Vagina (tissue), 2 donors: ENCODE measurements around the gene TNS3. TPM values are rescaled to one million over a fixed set of nuclear protein-coding genes. Genes with fewer than 3 reads are reported as not detected.

Experiments used
- DNase-seq, 2 donors: peaks; one replicate each; pipeline ENCODE4 v3.0.0-alpha.2; 2017; ENCODE audit errors: extremely low spot score in 2 of 2
- H3K27ac ChIP-seq: fragments of 200-600 bp; sonication (generic); one replicate; pipeline ENCODE4 v1.5.1; 2019
- H3K27me3 ChIP-seq: fragments of 200-600 bp; sonication (generic); one replicate; pipeline ENCODE4 v1.5.1; 2019
- H3K36me3 ChIP-seq, 2 donors: fragments of 200-600 bp; sonication (generic); one replicate each; pipeline ENCODE4 v1.5.1; 2017 to 2019
- H3K4me1 ChIP-seq: fragments of 200-600 bp; sonication (generic); one replicate; pipeline ENCODE4 v1.5.1; 2019
- H3K4me3 ChIP-seq, 2 donors: fragments of 200-600 bp; sonication (generic); 1 replicate in 1 of 2; 2 replicates in 1 of 2; pipeline ENCODE4 v1.5.1; 2016 to 2019
- H3K9me3 ChIP-seq: fragments of 200-600 bp; sonication (generic); one replicate; pipeline ENCODE4 v1.5.1; 2019
- CTCF ChIP-seq, 3 experiments: fragments of 450-650 bp in 2 of 3; fragments of 200-600 bp in 1 of 3; sonication (generic) in 1 of 3; IDR thresholded peaks; one replicate each; pipeline ENCODE4 v1.5.1; 2017 to 2019; ENCODE audit warnings: antibody characterized with exemption in 3 of 3, mild to moderate bottlenecking in 2 of 3, moderate library complexity in 2 of 3
- POLR2A ChIP-seq, 2 donors: fragments of 450-650 bp; IDR thresholded peaks; one replicate each; pipeline ENCODE4 v1.6.1; 2017; ENCODE audit warnings: antibody characterized with exemption in 2 of 2, mild to moderate bottlenecking in 2 of 2, moderate library complexity in 2 of 2
- POLR2AphosphoS5 ChIP-seq, 2 donors: sonication (generic); formaldehyde crosslinking; IDR thresholded peaks; one replicate each; pipeline ENCODE4 v1.9.0; 2017; ENCODE audit warnings: antibody characterized with exemption in 2 of 2, mild to moderate bottlenecking in 2 of 2, low read depth in 1 of 2; ENCODE audit not compliant: insufficient read depth in 1 of 2
- intact Hi-C: fragments of 100-400 bp; cut with DNase I; formaldehyde crosslinking; loops from one replicate; pipeline ENCODE4 v1.15.1; 2023
- total RNA-seq: library from RNA; depleted of rRNA; stranded (reverse); fragments of >200 nt; gene quantifications from one replicate; pipeline ENCODE4 v1.2.3, GENCODE V29; 2016

TNS3 gene
- total RNA-seq, 1 donor from 2014 or later, result 36.8 TPM

- Histone ChIP-seq H3K9me3 (no peaks in the 10 kb centered on the region), H3K27me3 (no peaks in the 10 kb centered on the region), H3K36me3 (peaks cover 0 to 17% of the 10 kb centered on the region in 2 donors), H3K4me1 (peaks cover 6% of the 10 kb centered on the region), H3K27ac (peak overlapping the region; percentile 69), H3K4me3 (no peak overlapping the region)
- DNase-seq, result no peak
- no peak for TF ChIP-seq POLR2A (IDR thresholded peaks at IDR 0.05)
- TF ChIP-seq CTCF (IDR thresholded peaks at IDR 0.05), result no peak
- TF ChIP-seq POLR2AphosphoS5 (IDR thresholded peaks at IDR 0.05; ENCODE audit: insufficient read depth in 1 of 2, low read depth in 1 of 2), result no peak
- intact Hi-C loops, result no loop called here
Observed at GRCh38 chr7:47284691-47285635, 296.9 kb downstream of the TNS3 start.

GRCh38 chr7:47283497-47284131 is 298.3 kb downstream of the TNS3 start:
- peak in 1 of 2 donors; percentile 95 for DNase-seq
- Histone ChIP-seq H3K4me1 (peaks cover 6% of the 10 kb centered on the region), H3K4me3 (no peak overlapping the region), H3K27me3 (no peaks in the 10 kb centered on the region), H3K36me3 (peaks cover 0 to 17% of the 10 kb centered on the region in 2 donors), H3K27ac (no peak overlapping the region), H3K9me3 (no peaks in the 10 kb centered on the region)
- TF ChIP-seq POLR2A (IDR thresholded peaks at IDR 0.05) (no peak), POLR2AphosphoS5 (IDR thresholded peaks at IDR 0.05; ENCODE audit: insufficient read depth in 1 of 2, low read depth in 1 of 2) (no peak), CTCF (IDR thresholded peaks at IDR 0.05) (no peak)
- intact Hi-C loops, result no loop called here

GRCh38 chr7:47282790-47283496 is 299.0 kb downstream of the TNS3 start:
- Histone ChIP-seq H3K4me1 (peaks cover 6% of the 10 kb centered on the region), H3K27ac (no peak overlapping the region), H3K27me3 (no peaks in the 10 kb centered on the region), H3K9me3 (no peaks in the 10 kb centered on the region), H3K4me3 (no peak overlapping the region), H3K36me3 (peaks cover 0 to 18% of the 10 kb centered on the region in 2 donors)
- intact Hi-C loops, result no loop called here
- no peak for TF ChIP-seq POLR2A (IDR thresholded peaks at IDR 0.05)
- no peak for TF ChIP-seq CTCF (IDR thresholded peaks at IDR 0.05)
- no peak for TF ChIP-seq POLR2AphosphoS5 (IDR thresholded peaks at IDR 0.05; ENCODE audit: insufficient read depth in 1 of 2, low read depth in 1 of 2)
- DNase-seq, result no peak

- Histone ChIP-seq H3K27me3 (no peaks in the 10 kb centered on the region), H3K36me3 (peaks cover 0 to 25% of the 10 kb centered on the region in 2 donors), H3K9me3 (no peaks in the 10 kb centered on the region), H3K4me1 (peaks cover 6% of the 10 kb centered on the region), H3K4me3 (no peak overlapping the region), H3K27ac (no peak overlapping the region)
- intact Hi-C loops, result no loop called here
- no peak for DNase-seq
- TF ChIP-seq POLR2A (IDR thresholded peaks at IDR 0.05) (no peak), CTCF (IDR thresholded peaks at IDR 0.05) (no peak), POLR2AphosphoS5 (IDR thresholded peaks at IDR 0.05; ENCODE audit: insufficient read depth in 1 of 2, low read depth in 1 of 2) (no peak)
Observed at GRCh38 chr7:47281966-47282643, 299.8 kb downstream of the TNS3 start.
